ENCODE measurements around the gene ANKS1B. TPM values are rescaled to one million over a fixed set of nuclear protein-coding genes. Genes with fewer than 3 reads are reported as not detected.

ANKS1B gene
- polyA plus RNA-seq, 3 donors, result 3.9 to 5.2 (median 4.6) TPM

GRCh38 chr12:99205111-99205510, 779.6 kb downstream of the ANKS1B start:
- DNase-seq (ENCODE audit: extremely low read depth in 1 of 11, low read depth in 9 of 11, low spot score in 4 of 11), result no peak

- no peak for DNase-seq (ENCODE audit: extremely low read depth in 1 of 11, low read depth in 9 of 11, low spot score in 4 of 11)
These were observed 782.7 kb downstream of the ANKS1B start for GRCh38 chr12:99201906-99202645.

GRCh38 chr12:99200711-99201384, 783.9 kb downstream of the ANKS1B start:
- no peak for DNase-seq (ENCODE audit: extremely low read depth in 1 of 11, low read depth in 9 of 11, low spot score in 4 of 11)

- DNase-seq (ENCODE audit: extremely low read depth in 1 of 11, low read depth in 9 of 11, low spot score in 4 of 11), result no peak
These were observed 789.3 kb downstream of the ANKS1B start for GRCh38 chr12:99195474-99195873.

- no peak for DNase-seq (ENCODE audit: extremely low read depth in 1 of 11, low read depth in 9 of 11, low spot score in 4 of 11)
These were observed 792.2 kb downstream of the ANKS1B start for GRCh38 chr12:99192489-99192888.

- no peak for DNase-seq (ENCODE audit: extremely low read depth in 1 of 11, low read depth in 9 of 11, low spot score in 4 of 11)
These were observed 807.9 kb downstream of the ANKS1B start for GRCh38 chr12:99176871-99177270.

- DNase-seq (ENCODE audit: extremely low read depth in 1 of 11, low read depth in 9 of 11, low spot score in 4 of 11), result no peak
These were observed 814.3 kb downstream of the ANKS1B start for GRCh38 chr12:99170461-99170860.

GRCh38 chr12:99170037-99170436, 814.7 kb downstream of the ANKS1B start:
- DNase-seq (ENCODE audit: extremely low read depth in 1 of 11, low read depth in 9 of 11, low spot score in 4 of 11), result peak in 1 of 11 donors; percentile 4

- DNase-seq (ENCODE audit: extremely low read depth in 1 of 11, low read depth in 9 of 11, low spot score in 4 of 11), result no peak
These were observed 826.8 kb downstream of the ANKS1B start for GRCh38 chr12:99157946-99158345.

- no peak for DNase-seq (ENCODE audit: extremely low read depth in 1 of 11, low read depth in 9 of 11, low spot score in 4 of 11)
These were observed 829.8 kb downstream of the ANKS1B start for GRCh38 chr12:99154983-99155336.

GRCh38 chr12:99154216-99154982, 830.3 kb downstream of the ANKS1B start:
- DNase-seq (ENCODE audit: extremely low read depth in 1 of 11, low read depth in 9 of 11, low spot score in 4 of 11), result peak in 8 of 11 donors; percentile 27 to 51 (median 42)

- DNase-seq (ENCODE audit: extremely low read depth in 1 of 11, low read depth in 9 of 11, low spot score in 4 of 11), result no peak
These were observed 831.4 kb downstream of the ANKS1B start for GRCh38 chr12:99153293-99153692.

- DNase-seq (ENCODE audit: extremely low read depth in 1 of 11, low read depth in 9 of 11, low spot score in 4 of 11), result no peak
These were observed 832.4 kb downstream of the ANKS1B start for GRCh38 chr12:99152337-99152736.

- DNase-seq (ENCODE audit: extremely low read depth in 1 of 11, low read depth in 9 of 11, low spot score in 4 of 11), result no peak
These were observed 833.0 kb downstream of the ANKS1B start for GRCh38 chr12:99151744-99152143.

GRCh38 chr12:99147130-99147529, 837.6 kb downstream of the ANKS1B start:
- no peak for DNase-seq (ENCODE audit: extremely low read depth in 1 of 11, low read depth in 9 of 11, low spot score in 4 of 11)

GRCh38 chr12:99146730-99147129, 838.0 kb downstream of the ANKS1B start:
- DNase-seq (ENCODE audit: extremely low read depth in 1 of 11, low read depth in 9 of 11, low spot score in 4 of 11), result no peak

GRCh38 chr12:99146185-99146584, 838.6 kb downstream of the ANKS1B start:
- no peak for DNase-seq (ENCODE audit: extremely low read depth in 1 of 11, low read depth in 9 of 11, low spot score in 4 of 11)

- DNase-seq (ENCODE audit: extremely low read depth in 1 of 11, low read depth in 9 of 11, low spot score in 4 of 11), result no peak
These were observed 842.1 kb downstream of the ANKS1B start for GRCh38 chr12:99142651-99143050.

- DNase-seq (ENCODE audit: extremely low read depth in 1 of 11, low read depth in 9 of 11, low spot score in 4 of 11), result no peak
These were observed 844.6 kb downstream of the ANKS1B start for GRCh38 chr12:99140017-99140720.

Data from renal cortex interstitium (tissue), 11 donors.